Neural cell (in vitro differentiated cells): ENCODE results near the gene UHMK1.

Source experiments
- CTCF ChIP-seq: fragments of 450-650 bp; IDR thresholded peaks from 2 replicates; pipeline ENCODE4 v1.5.1; 2014; ENCODE audit warnings: antibody characterized with exemption, mild to moderate bottlenecking, moderate library complexity; ENCODE audit not compliant: poor library complexity, severe bottlenecking
- EP300 ChIP-seq: fragments of 450-650 bp; conservative IDR thresholded peaks from 2 replicates; pipeline ENCODE4 v1.6.1; 2014; ENCODE audit warnings: antibody characterized with exemption, mild to moderate bottlenecking, moderate library complexity; ENCODE audit not compliant: poor library complexity, severe bottlenecking
- EZH2 ChIP-seq: fragments of 200-600, 300-800 bp; shearing (Covaris generic), sonication (generic); IDR thresholded peaks from 2 replicates; pipeline ENCODE4 v1.6.1; 2014; ENCODE audit warnings: antibody characterized with exemption, low read length, borderline replicate concordance, mild to moderate bottlenecking; ENCODE audit not compliant: insufficient read depth, poor library complexity, severe bottlenecking
- RAD21 ChIP-seq: fragments of 450-650 bp; conservative IDR thresholded peaks from 2 replicates; pipeline ENCODE4 v1.6.1; 2014; ENCODE audit warnings: antibody characterized with exemption, mild to moderate bottlenecking, moderate library complexity
- SMC3 ChIP-seq: fragments of 450-650 bp; conservative IDR thresholded peaks from 2 replicates; pipeline ENCODE4 v1.6.1; 2014; ENCODE audit warnings: antibody characterized with exemption, mild to moderate bottlenecking, moderate library complexity; ENCODE audit not compliant: poor library complexity

- TF ChIP-seq CTCF = no peak
- TF ChIP-seq EZH2 = no peak
- no peak for TF ChIP-seq RAD21
- TF ChIP-seq SMC3 = no peak
- TF ChIP-seq EP300 = no peak
Observed at GRCh38 chr1:162470216-162470615, 27.4 kb upstream of the UHMK1 start.
